ENCODE results near the gene FUT8. TPM values are rescaled to one million over a fixed set of nuclear protein-coding genes. Genes with fewer than 3 reads are reported as not detected.
"Not testable (repeated sequence)": the region's sequence is repeated elsewhere in the genome, so short reads cannot be mapped to it uniquely, and the experiment has no call there.

FUT8 gene
- total RNA-seq, 4 donors from 2014 or later: 5.5 to 25.4 (median 8.8) TPM

DNA sequence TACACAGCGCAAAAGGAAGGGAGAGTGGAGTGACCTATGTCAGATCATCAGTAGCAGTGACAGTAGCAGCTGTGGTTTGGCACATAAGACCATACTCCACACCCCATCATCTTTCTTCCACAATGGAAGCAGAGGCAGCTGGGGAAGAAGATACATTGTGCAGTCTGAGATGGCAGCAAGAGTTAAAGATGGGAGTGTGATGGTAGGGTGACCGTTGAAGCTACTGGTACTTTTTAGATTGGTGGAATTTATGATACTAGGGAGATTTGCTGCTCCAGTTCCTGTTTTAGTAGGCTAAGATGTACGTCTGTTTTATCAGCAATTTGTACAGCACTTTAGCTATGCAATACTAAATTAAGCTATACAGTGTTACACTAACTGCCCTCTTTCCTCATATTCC is 291.0 kb downstream of the FUT8 start:
- Histone ChIP-seq H3K27me3 (no peaks in the 10 kb centered on the region), H3K4me3 (no peak overlapping the region), H3K4me1 (no peaks in the 10 kb centered on the region), H3K9me3 (peaks cover 0 to 5% (median 0%) of the 10 kb centered on the region in 3 donors), H3K36me3 (no peaks in the 10 kb centered on the region), H3K27ac (no peak overlapping the region)
- 78 to 81% methylated on average over 3 of the region's 3 CpGs for WGBS, 2 donors
- TF ChIP-seq, protein P1, sequence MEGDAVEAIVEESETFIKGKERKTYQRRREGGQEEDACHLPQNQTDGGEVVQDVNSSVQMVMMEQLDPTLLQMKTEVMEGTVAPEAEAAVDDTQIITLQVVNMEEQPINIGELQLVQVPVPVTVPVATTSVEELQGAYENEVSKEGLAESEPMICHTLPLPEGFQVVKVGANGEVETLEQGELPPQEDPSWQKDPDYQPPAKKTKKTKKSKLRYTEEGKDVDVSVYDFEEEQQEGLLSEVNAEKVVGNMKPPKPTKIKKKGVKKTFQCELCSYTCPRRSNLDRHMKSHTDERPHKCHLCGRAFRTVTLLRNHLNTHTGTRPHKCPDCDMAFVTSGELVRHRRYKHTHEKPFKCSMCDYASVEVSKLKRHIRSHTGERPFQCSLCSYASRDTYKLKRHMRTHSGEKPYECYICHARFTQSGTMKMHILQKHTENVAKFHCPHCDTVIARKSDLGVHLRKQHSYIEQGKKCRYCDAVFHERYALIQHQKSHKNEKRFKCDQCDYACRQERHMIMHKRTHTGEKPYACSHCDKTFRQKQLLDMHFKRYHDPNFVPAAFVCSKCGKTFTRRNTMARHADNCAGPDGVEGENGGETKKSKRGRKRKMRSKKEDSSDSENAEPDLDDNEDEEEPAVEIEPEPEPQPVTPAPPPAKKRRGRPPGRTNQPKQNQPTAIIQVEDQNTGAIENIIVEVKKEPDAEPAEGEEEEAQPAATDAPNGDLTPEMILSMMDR (IDR thresholded peaks at IDR 0.05): no peak
- TF ChIP-seq POLR2A (IDR thresholded peaks at IDR 0.05): no peak
- no peak for DNase-seq
- intact Hi-C loops (cut with DNase I): no loop called here

GRCh38 chr14:65703996-65704395 is 291.5 kb downstream of the FUT8 start:
- no peak overlapping the region for H3K27ac ChIP-seq
- intact Hi-C loops (cut with DNase I): no loop called here
- 73 to 82% methylated on average over 4 of the region's 4 CpGs for WGBS, 2 donors
- H3K36me3 ChIP-seq: no peaks in the 10 kb centered on the region
- TF ChIP-seq POLR2A (IDR thresholded peaks at IDR 0.05): no peak
- TF ChIP-seq, protein P1 (IDR thresholded peaks at IDR 0.05): no peak
- no peak for DNase-seq
- H3K4me3 ChIP-seq: no peak overlapping the region
- H3K9me3 ChIP-seq: peaks cover 0 to 5% (median 0%) of the 10 kb centered on the region in 3 donors
- no peaks in the 10 kb centered on the region for H3K27me3 ChIP-seq
- H3K4me1 ChIP-seq: no peaks in the 10 kb centered on the region

DNA sequence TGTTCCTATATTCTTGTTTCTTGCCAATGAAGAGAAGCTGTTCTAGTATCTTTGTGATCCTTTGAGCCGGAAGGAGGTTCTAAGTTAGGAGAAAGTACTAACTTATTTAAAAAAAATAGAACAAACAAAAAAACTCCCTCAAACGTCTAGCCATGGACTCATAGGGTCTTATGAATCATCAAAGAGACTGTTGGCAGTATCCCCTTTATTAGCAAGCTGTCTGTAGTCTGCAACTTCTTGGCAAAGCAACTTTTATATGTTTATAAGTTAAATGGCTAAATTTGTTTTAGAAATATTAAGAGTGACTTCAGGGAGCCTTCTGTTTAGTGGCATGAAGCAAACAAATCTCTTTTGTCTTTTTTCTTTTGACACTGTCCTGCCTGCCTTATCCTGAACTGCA is 291.9 kb downstream of the FUT8 start:
- no peaks in the 10 kb centered on the region for H3K4me1 ChIP-seq
- no peak for TF ChIP-seq POLR2A (IDR thresholded peaks at IDR 0.05)
- TF ChIP-seq, protein P1 (IDR thresholded peaks at IDR 0.05): no peak
- H3K4me3 ChIP-seq: no peak overlapping the region
- no peak overlapping the region for H3K27ac ChIP-seq
- intact Hi-C loops (cut with DNase I): no loop called here
- peaks cover 0 to 5% (median 0%) of the 10 kb centered on the region in 3 donors for H3K9me3 ChIP-seq
- DNase-seq: no peak
- H3K27me3 ChIP-seq: no peaks in the 10 kb centered on the region
- H3K36me3 ChIP-seq: no peaks in the 10 kb centered on the region
- WGBS, 2 donors: 33 to 50% methylated on average over 2 of the region's 2 CpGs

DNA sequence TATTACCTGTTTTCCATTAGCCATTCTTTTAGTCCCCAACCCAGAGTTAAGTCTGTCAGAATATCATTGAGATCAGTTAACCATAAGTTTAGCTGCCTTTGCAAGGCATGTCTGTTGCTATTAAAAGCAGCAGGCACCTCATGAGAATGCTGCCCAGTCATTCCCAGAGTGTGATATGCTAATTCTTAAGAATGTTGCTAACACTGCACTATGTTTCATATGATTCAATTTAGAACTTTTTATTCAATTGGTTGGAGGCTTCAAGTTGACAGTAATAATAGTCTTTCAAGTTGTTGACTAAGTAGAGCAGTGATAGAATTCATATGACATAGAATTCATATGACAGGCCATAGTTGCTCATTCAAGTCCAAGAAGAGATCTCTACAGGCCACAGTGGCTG is 292.3 kb downstream of the FUT8 start:
- H3K4me3 ChIP-seq: no peak overlapping the region
- TF ChIP-seq, protein P1 (IDR thresholded peaks at IDR 0.05): no peak
- no peak for TF ChIP-seq POLR2A (IDR thresholded peaks at IDR 0.05)
- intact Hi-C loops (cut with DNase I): no loop called here
- H3K27ac ChIP-seq: no peak overlapping the region
- H3K9me3 ChIP-seq: peaks cover 0 to 5% (median 0%) of the 10 kb centered on the region in 3 donors
- no peak for DNase-seq
- no peaks in the 10 kb centered on the region for H3K4me1 ChIP-seq
- H3K27me3 ChIP-seq: no peaks in the 10 kb centered on the region
- no peaks in the 10 kb centered on the region for H3K36me3 ChIP-seq

DNA sequence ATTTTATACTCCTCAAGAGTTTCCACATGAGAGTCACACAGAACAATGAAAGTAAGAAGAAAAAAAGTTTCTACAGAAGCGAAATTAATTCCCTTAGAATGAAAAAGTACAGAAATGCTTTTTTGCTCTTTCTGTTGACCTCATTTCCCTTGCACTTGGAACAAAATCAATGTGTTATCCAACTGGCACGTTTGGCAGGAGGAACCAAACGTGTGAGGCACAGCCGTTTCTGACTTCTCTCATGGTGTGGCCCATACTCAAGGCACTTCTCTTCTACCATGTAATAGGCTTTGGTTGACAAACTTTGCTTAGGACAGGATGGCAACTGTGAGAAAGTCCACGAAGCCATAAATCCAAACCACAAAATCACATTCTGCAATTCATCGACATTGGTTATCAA is 297.0 kb downstream of the FUT8 start:
- WGBS, 2 donors: 65% methylated on average over 6 of the region's 6 CpGs
- H3K4me1 ChIP-seq: no peaks in the 10 kb centered on the region
- no peaks in the 10 kb centered on the region for H3K27me3 ChIP-seq
- H3K4me3 ChIP-seq: no peak overlapping the region
- H3K36me3 ChIP-seq: no peaks in the 10 kb centered on the region
- intact Hi-C loops (cut with DNase I): no loop called here
- no peak for DNase-seq
- peaks cover 0 to 5% (median 0%) of the 10 kb centered on the region in 3 donors for H3K9me3 ChIP-seq
- TF ChIP-seq, protein P1 (IDR thresholded peaks at IDR 0.05): no peak
- TF ChIP-seq POLR2A (IDR thresholded peaks at IDR 0.05): no peak
- H3K27ac ChIP-seq: no peak overlapping the region

DNA sequence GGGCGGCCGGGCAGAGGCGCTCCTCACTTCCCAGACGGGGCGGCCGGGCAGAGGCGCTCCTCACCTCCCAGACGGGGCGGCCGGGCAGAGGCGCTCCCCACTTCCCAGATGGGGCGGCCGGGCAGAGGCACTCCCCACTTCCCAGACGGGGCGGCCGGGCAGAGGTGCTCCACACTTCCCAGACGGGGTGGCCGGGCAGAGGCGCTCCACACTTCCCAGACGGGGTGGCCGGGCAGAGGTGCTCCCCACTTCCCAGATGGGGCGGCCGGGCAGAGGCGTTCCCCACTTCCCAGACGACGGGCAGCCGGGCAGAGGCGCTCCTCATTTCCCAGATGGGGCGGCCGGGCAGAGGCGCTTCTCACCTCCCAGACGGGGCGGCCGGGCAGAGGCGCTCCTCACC is 304.3 kb downstream of the FUT8 start:
- DNase-seq; H3K4me1 ChIP-seq; H3K4me3 ChIP-seq; intact Hi-C loops (cut with DNase I); H3K27ac ChIP-seq; H3K27me3 ChIP-seq; H3K36me3 ChIP-seq: not testable (repeated sequence)
- H3K9me3 ChIP-seq: peaks cover 0 to 17% (median 0%) of the 10 kb centered on the region in 3 donors
- WGBS, 2 donors: no CpG with 5 or more reads among the region's 35 CpGs

DNA sequence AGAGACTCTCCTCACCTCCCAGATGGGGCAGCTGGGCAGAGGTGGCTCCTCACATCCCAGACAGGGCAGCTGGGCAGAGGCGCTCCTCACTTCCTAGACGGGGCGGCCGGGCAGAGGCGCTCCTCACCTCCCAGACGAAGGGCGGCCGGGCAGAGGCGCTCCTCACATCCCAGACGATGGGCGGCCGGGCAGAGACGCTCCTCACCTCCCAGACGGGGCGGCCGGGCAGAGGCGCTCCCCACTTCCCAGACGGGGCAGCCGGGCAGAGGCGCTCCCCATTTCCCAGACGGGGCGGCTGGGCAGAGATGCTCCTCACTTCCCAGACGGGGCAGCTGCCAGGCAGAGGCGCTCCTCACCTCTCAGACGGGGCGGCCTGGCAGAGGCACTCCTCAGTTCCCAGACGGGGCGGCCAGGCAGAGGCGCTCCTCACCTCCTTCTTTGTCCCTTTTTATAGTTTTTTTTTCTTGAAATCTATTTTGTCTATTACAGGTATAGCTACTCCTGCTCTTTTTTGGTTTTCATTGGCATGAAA is 304.9 kb downstream of the FUT8 start:
- H3K27me3 ChIP-seq; H3K4me3 ChIP-seq; H3K27ac ChIP-seq; H3K36me3 ChIP-seq; H3K4me1 ChIP-seq; DNase-seq; intact Hi-C loops (cut with DNase I): not testable (repeated sequence)
- WGBS, 2 donors: 92% methylated on average over 6 of the region's 29 CpGs; no CpG with 5 or more reads in 1 of the 2 donors
- H3K9me3 ChIP-seq: peaks cover 0 to 17% (median 0%) of the 10 kb centered on the region in 3 donors
